HG03439 (cell line): ENCODE data around the gene TRA2A.
"Not testable (repeated sequence)": the region's sequence is repeated elsewhere in the genome, so short reads cannot be mapped to it uniquely, and the experiment has no call there.

ENCODE experiments used
- ATAC-seq: cut with Tn5 transposase; IDR thresholded peaks from one replicate; pipeline ENCODE4 v1.9.1; 2021; ENCODE audit warnings: mild to moderate bottlenecking, moderate library complexity; ENCODE audit not compliant: unreplicated experiment

Gene TRA2A

GRCh38 chr7:23531794-23532489 lies at the start of gene TRA2A:
TRA2A (minus strand) TSS chr7:23531981; CDS start chr7:23531824, 157 bp downstream.
- peak; percentile 95 for ATAC-seq

- peak; percentile 93 for ATAC-seq
These were observed 38.9 kb upstream of the TRA2A start for GRCh38 chr7:23570592-23571200.

- no peak for ATAC-seq
These were observed 26.5 kb upstream of the TRA2A start for GRCh38 chr7:23558303-23558702.

- ATAC-seq: no peak
These were observed 15.9 kb upstream of the TRA2A start for GRCh38 chr7:23547662-23548061.

- peak; percentile 57 for ATAC-seq
These were observed 15.3 kb upstream of the TRA2A start for GRCh38 chr7:23546897-23547572.

- no peak for ATAC-seq
These were observed 13.7 kb upstream of the TRA2A start for GRCh38 chr7:23545493-23545892.

GRCh38 chr7:23544913-23545354 lies 13.2 kb upstream of the TRA2A start:
- no peak for ATAC-seq

GRCh38 chr7:23542752-23543151 lies 11.0 kb upstream of the TRA2A start:
- no peak for ATAC-seq

GRCh38 chr7:23539494-23539907 lies 7.7 kb upstream of the TRA2A start:
- ATAC-seq: no peak

- ATAC-seq: no peak
These were observed 6.5 kb upstream of the TRA2A start for GRCh38 chr7:23538301-23538700.

GRCh38 chr7:23533238-23533604 lies 1.4 kb upstream of the TRA2A start:
- ATAC-seq: no peak

GRCh38 chr7:23532490-23533237 lies 883 bp upstream of the TRA2A start:
- no peak for ATAC-seq

GRCh38 chr7:23531050-23531793 lies 559 bp downstream of the TRA2A start:
- ATAC-seq: peak; percentile 27

GRCh38 chr7:23530405-23530804 lies 1.4 kb downstream of the TRA2A start:
- ATAC-seq: no peak

- ATAC-seq: no peak
These were observed 2.4 kb downstream of the TRA2A start for GRCh38 chr7:23529262-23529859.

GRCh38 chr7:23525611-23526010 lies 6.2 kb downstream of the TRA2A start:
- not testable (repeated sequence) for ATAC-seq

- no peak for ATAC-seq
These were observed 7.3 kb downstream of the TRA2A start for GRCh38 chr7:23524473-23524872.

GRCh38 chr7:23523486-23524075 lies 8.2 kb downstream of the TRA2A start:
- no peak for ATAC-seq

GRCh38 chr7:23520582-23520981 lies 11.2 kb downstream of the TRA2A start:
- no peak for ATAC-seq

- no peak for ATAC-seq
These were observed 17.0 kb downstream of the TRA2A start for GRCh38 chr7:23514755-23515154.
